ENCODE measurements around the gene TDRD10. TPM values are rescaled to one million over a fixed set of nuclear protein-coding genes. Genes with fewer than 3 reads are reported as not detected.

Gene TDRD10
- total and polyA plus RNA-seq, 2 of the 8 experiments (the other 6 are each of a cell fraction or from before 2014, with no cell fraction given), result 0.15 to 0.27 TPM

DNA sequence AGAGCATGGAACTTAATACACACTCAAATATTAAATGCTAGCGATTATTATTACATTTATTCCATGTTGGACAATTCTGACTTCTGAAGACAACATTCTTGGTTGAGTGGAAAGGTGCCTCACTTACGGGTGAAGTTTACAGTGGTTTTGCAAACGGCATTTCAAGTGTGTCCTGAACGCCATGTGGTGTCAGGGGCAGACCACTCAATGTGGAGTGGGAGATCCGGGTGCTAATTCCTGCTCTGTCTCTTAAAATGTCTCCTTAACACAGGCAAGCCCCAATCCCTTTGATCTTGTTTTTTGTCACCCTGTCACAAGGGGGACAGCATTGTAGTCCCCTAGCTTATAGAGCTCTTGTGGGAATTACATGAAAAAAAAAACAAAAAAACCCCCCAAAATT, 5.6 kb upstream of the TDRD10 start:
- Histone ChIP-seq H3K18ac (ENCODE audit: extremely low read depth, low read length) (no peak overlapping the region), H3K4ac (replicated peaks; ENCODE audit: insufficient read length, low read depth, low read length) (no peak overlapping the region), H3K23ac (ENCODE audit: insufficient read length) (no peak overlapping the region), H2BK120ac (replicated peaks; ENCODE audit: low read depth, low read length) (no peak overlapping the region), H3K4me2 (ENCODE audit: insufficient read depth in 1 of 2, low read depth in 2 of 2, low read length in 2 of 2) (no peak overlapping the region), H2AK5ac (ENCODE audit: low read depth, low read length) (no peak overlapping the region), H3K27me3 (replicated peaks in 1 of 4; ENCODE audit: control insufficient read depth in 3 of 4, extremely low read depth in 1 of 4, insufficient read depth in 3 of 4, low read length in 3 of 4) (peaks cover 16 to 29% (median 22%) of the 10 kb centered on the region in 4 experiments), H3K56ac (replicated peaks; ENCODE audit: insufficient read length, low read depth, low read length) (no peak overlapping the region), H3K79me1 (ENCODE audit: low read depth, low read length) (no peaks in the 10 kb centered on the region), H3K36me3 (ENCODE audit: control insufficient read depth in 2 of 4, insufficient read depth in 4 of 4, low read length in 3 of 4) (no peaks in the 10 kb centered on the region), H3K14ac (ENCODE audit: insufficient read length) (no peak overlapping the region), H3K9me3 (ENCODE audit: insufficient read depth in 2 of 2, low read depth in 1 of 2, low read length in 1 of 2) (no peaks in the 10 kb centered on the region), H3K9ac (replicated peaks in 1 of 4; ENCODE audit: extremely low read depth in 1 of 4, low read depth in 3 of 4, low read length in 3 of 4) (no peak overlapping the region), H3K79me2 (ENCODE audit: control insufficient read depth in 1 of 2, insufficient read depth in 2 of 2, low read length in 2 of 2) (no peaks in the 10 kb centered on the region), H3K4me1 (replicated peaks in 1 of 4; ENCODE audit: control insufficient read depth in 3 of 4, insufficient read depth in 4 of 4, low read length in 3 of 4) (peaks cover 0 to 6% (median 1%) of the 10 kb centered on the region in 4 experiments; a peak in 2 of 7 replicates), H4K91ac (replicated peaks; ENCODE audit: insufficient read length, low read length) (no peak overlapping the region), H3K23me2 (ENCODE audit: low read depth, low read length) (peaks cover 2% of the 10 kb centered on the region; the same call in 1 of the 2 replicates), H4K20me1 (replicated peaks in 1 of 2; ENCODE audit: control insufficient read depth in 1 of 2, insufficient read depth in 2 of 2, low read length in 2 of 2) (no peaks in the 10 kb centered on the region), H2BK5ac (ENCODE audit: low read depth, low read length) (no peak overlapping the region), H2AFZ (ENCODE audit: low read length) (no peak overlapping the region), H2BK12ac (ENCODE audit: low read depth, low read length) (no peak overlapping the region), H3K27ac (ENCODE audit: low read depth, low read length) (no peak overlapping the region), H4K8ac (ENCODE audit: extremely low read depth, insufficient read depth, low read length) (no peak overlapping the region), H4K5ac (ENCODE audit: insufficient read length, low read depth, low read length) (no peak overlapping the region), H2BK20ac (ENCODE audit: low read length) (no peak overlapping the region), H3K4me3 (ENCODE audit: extremely low read depth in 1 of 4, insufficient read depth in 2 of 4, low read depth in 3 of 4, low read length in 4 of 4) (no peak overlapping the region), H2BK15ac (ENCODE audit: low read length) (no peak overlapping the region)
- FAIRE-seq (no peak), DNase-seq (ENCODE audit: low read depth in 1 of 2, low spot score in 2 of 2) (no peak)
- CTCF ChIA-PET (ENCODE audit: partially characterized antibody), result interaction anchor here (0.8 to 1.6 kb wide), 5 partner anchors 11 to 139 kb away, joined by 3 to 4 read pairs (median 3); no protein-coding TSS in a partner anchor
- WGBS, 2 experiments (ENCODE audit: extremely low coverage in 1 of 2, insufficient coverage in 1 of 2, insufficient read length in 1 of 2, insufficient replicate concordance in 2 of 2, low coverage in 1 of 2, low lambda C conversion rate in 2 of 2, missing lambda C conversion rate in 1 of 2), result 88% methylated on average over 5 of the region's 5 CpGs; no CpG with 5 or more reads in 1 of the 2 experiments
- POLR2A ChIA-PET (ENCODE audit: partially characterized antibody), result interaction anchor here (1.0 kb wide), 1 partner anchor 53 kb away, joined by 3 read pairs; no protein-coding TSS in a partner anchor
- TF ChIP-seq GABPA (IDR thresholded peaks at IDR 0.05; ENCODE audit: borderline replicate concordance, insufficient read depth, low read length) (no peak), POLR2AphosphoS5 (IDR thresholded peaks at IDR 0.05; ENCODE audit: low read depth, low read length) (no peak), RBBP5 (IDR thresholded peaks at IDR 0.05; ENCODE audit: borderline replicate concordance, low read depth, low read length) (no peak), CHD1 (IDR thresholded peaks at IDR 0.05; ENCODE audit: low read depth, low read length) (no peak), CTBP2 (IDR thresholded peaks at IDR 0.05; ENCODE audit: borderline replicate concordance, insufficient read depth, insufficient read length, low read length) (no peak), ATF3 (IDR thresholded peaks at IDR 0.05; ENCODE audit: insufficient read depth, low read depth, low read length) (no peak), SP1 (IDR thresholded peaks at IDR 0.05; ENCODE audit: low read depth, low read length) (no peak), KDM4A (IDR thresholded peaks at IDR 0.05; ENCODE audit: low read depth, low read length, severe bottlenecking) (no peak), EP300 (IDR thresholded peaks at IDR 0.05; ENCODE audit: borderline replicate concordance in 1 of 2, low read depth in 2 of 2, low read length in 2 of 2) (no peak), SIN3A (conservative IDR thresholded peaks at IDR 0.05 in 1 of 2, IDR thresholded peaks at IDR 0.05 in 1 of 2; ENCODE audit: low read depth in 1 of 2, low read length in 2 of 2) (no peak)
- TF ChIP-seq, protein P1, sequence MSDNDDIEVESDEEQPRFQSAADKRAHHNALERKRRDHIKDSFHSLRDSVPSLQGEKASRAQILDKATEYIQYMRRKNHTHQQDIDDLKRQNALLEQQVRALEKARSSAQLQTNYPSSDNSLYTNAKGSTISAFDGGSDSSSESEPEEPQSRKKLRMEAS (IDR thresholded peaks at IDR 0.05), result no peak

Data from H1 (cell line).